Stimulated activated naive CD8-positive, alpha-beta T cell treated with anti-CD3 and anti-CD28 coated beads, Interleukin-15, Interleukin-2, amounts not matched to agents 100 ng/mL and 50 ng/mL, for 24 hours (primary cell): ENCODE results near the gene ARL5A.
"Not testable (repeated sequence)": the region's sequence is repeated elsewhere in the genome, so short reads cannot be mapped to it uniquely, and the experiment has no call there.

Experiments
- H3K27ac Mint-ChIP-seq: one replicate; pipeline ENCODE4 v1.8.0; 2021; ENCODE audit warnings: mild to moderate bottlenecking, mixed read lengths
- H3K27me3 Mint-ChIP-seq: one replicate; pipeline ENCODE4 v1.8.0; 2021; ENCODE audit warnings: mixed read lengths
- H3K36me3 Mint-ChIP-seq: one replicate; pipeline ENCODE4 v1.8.0; 2021; ENCODE audit warnings: low read depth, mixed read lengths
- H3K4me1 Mint-ChIP-seq: one replicate; pipeline ENCODE4 v1.8.0; 2021; ENCODE audit warnings: low read depth, mixed read lengths
- H3K4me3 Mint-ChIP-seq: one replicate; pipeline ENCODE4 v1.8.0; 2021; ENCODE audit warnings: mild to moderate bottlenecking, mixed read lengths
- H3K9me3 Mint-ChIP-seq: one replicate; pipeline ENCODE4 v1.8.0; 2021; ENCODE audit warnings: mixed read lengths

Gene ARL5A

DNA sequence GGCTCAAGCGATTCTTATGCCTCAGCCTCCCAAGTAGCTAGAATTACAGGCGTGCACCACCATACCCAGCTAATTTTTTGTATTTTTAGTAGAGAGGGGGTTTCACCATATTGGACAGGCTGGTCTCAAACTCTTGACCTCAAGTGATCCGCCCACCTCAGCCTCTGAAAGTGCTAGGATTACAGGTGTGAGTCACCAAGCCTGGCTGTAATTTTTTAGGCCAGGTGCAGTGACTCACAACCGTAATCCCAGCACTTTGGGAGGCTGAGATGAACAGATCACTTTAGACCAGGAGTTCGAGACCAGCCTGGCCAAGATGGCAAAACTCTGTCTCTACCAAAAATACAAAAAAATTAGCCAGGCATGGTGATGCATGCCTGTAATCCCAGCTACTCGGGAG lies 33.8 kb downstream of the ARL5A start:
- H3K4me3 Mint-ChIP-seq, H3K9me3 Mint-ChIP-seq, H3K4me1 Mint-ChIP-seq, H3K27ac Mint-ChIP-seq, H3K27me3 Mint-ChIP-seq: not testable (repeated sequence)
- H3K36me3 Mint-ChIP-seq: peaks cover 61% of the 10 kb centered on the region

DNA sequence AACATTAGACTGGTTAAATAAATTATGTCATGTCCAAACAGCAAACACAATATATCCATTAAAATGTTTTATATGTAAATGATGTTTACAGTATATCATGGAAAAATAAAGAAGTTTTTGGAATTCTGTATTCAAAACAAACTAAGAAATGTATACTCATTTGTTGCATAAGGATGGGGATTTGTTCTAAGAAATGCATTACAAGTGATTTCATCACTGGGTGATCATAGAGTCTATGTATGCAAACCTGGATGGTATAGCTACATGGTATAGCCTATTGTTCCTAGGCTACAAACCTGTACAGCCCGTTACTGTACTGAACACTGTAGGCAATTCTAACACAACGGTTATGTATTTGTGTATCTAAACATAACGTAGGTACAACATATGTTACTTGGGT lies 35.1 kb downstream of the ARL5A start:
- Mint-ChIP-seq H3K9me3 (peaks cover 7% of the 10 kb centered on the region), H3K36me3 (peaks cover 61% of the 10 kb centered on the region), H3K27ac (no peak overlapping the region), H3K4me3 (no peak overlapping the region), H3K4me1 (no peaks in the 10 kb centered on the region), H3K27me3 (no peaks in the 10 kb centered on the region)

DNA sequence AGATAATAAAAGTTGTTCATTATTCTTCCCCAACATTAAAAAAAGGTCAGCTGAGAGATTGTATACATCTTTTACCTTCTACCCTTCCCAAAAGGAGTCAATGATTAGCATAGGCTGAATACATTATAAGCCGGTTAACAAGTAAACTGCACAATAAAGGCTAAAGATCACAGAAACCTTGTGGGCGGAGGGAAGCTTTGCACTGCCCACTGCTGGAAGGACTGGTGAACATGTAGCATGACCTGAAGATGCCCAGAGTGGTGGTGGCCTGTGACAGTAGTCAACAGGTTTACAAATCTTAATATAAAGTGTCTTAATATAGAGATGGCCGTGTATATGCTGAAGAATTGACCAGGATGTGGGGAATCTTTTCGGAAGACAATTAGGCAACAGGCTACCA lies 35.6 kb downstream of the ARL5A start:
- Mint-ChIP-seq H3K27ac (no peak overlapping the region), H3K4me3 (no peak overlapping the region), H3K9me3 (peaks cover 7% of the 10 kb centered on the region), H3K36me3 (peaks cover 59% of the 10 kb centered on the region), H3K27me3 (no peaks in the 10 kb centered on the region), H3K4me1 (no peaks in the 10 kb centered on the region)

DNA sequence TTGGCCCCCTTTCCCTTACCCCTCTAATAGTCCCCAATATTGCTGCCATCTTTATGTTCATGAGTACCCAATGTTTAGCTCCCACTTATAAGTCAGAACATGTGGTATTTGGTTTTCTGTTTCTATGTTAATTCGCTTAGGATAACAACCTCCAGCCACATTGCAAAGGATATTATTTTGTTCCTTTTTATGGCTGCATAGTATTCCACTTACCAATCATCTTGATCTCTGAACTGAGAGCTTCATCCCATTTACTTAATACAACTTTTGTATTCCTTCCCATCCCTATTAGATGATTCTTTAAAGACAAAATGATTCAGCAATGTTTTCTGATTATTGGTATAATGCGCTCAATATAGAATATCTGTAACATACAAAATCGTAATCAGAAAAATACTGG lies 36.7 kb downstream of the ARL5A start:
- Mint-ChIP-seq H3K4me3 (no peak overlapping the region), H3K27ac (no peak overlapping the region), H3K9me3 (peaks cover 7% of the 10 kb centered on the region), H3K4me1 (no peaks in the 10 kb centered on the region), H3K36me3 (peaks cover 52% of the 10 kb centered on the region), H3K27me3 (no peaks in the 10 kb centered on the region)

DNA sequence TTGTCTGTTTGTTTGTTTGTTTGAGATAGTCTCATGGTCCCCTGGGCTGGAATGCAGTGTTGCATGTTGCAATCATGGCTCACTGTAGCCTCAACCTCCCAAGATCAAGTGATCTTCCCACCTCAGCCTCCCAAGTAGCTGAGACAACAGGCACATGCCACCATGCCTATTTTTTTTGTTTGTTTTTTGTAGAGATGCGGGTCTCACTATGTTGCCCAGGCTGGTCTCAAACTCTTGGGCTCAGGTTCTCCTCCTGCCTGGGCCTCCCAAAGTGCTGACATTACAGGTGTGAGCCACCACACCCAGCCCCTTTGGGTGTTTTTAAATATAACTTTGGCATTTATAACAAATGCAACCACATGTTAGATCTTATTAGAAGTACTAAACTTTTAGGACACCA lies 37.5 kb downstream of the ARL5A start:
- Mint-ChIP-seq H3K9me3 (peaks cover 7% of the 10 kb centered on the region), H3K4me1 (no peaks in the 10 kb centered on the region), H3K27ac (no peak overlapping the region), H3K27me3 (no peaks in the 10 kb centered on the region), H3K36me3 (peaks cover 50% of the 10 kb centered on the region), H3K4me3 (no peak overlapping the region)

DNA sequence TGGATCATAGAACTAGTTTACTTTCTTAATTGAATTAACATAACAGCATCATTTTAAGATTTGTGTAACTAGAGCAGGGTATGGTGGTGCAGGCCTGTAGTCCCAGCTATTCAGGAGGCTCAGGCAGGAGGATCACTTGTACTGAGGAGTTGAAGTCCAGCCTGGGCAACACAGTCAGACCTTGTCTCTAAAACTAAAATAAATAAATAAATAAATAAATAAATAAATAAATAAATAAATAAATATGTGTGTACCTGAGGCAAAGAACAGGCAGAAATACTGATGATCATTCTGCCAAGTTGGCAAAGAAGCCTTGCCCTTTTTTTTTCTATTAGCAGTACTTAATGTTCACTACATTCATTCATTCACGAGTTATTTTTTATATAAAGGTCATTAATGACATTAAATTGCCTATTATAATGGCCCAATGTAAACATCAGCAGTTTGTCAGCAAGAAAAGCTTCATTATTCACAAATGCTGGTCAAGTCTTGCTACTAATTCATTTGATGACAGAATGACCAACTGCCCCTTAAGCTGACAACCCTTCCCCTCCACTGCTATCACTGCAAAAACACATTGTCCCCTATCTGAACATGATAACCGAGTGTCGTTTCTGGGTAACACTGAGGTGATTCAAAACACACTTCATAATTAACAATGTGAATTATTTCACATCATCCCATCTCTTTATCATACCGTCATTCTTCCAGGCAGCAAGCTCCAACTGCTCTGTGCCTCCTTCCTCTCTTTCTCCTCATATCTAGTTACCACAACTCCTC lies 39.0 kb downstream of the ARL5A start:
- Mint-ChIP-seq H3K9me3 (peaks cover 7% of the 10 kb centered on the region), H3K4me1 (no peaks in the 10 kb centered on the region), H3K27ac (no peak overlapping the region), H3K27me3 (no peaks in the 10 kb centered on the region), H3K36me3 (peaks cover 60% of the 10 kb centered on the region), H3K4me3 (no peak overlapping the region)

DNA sequence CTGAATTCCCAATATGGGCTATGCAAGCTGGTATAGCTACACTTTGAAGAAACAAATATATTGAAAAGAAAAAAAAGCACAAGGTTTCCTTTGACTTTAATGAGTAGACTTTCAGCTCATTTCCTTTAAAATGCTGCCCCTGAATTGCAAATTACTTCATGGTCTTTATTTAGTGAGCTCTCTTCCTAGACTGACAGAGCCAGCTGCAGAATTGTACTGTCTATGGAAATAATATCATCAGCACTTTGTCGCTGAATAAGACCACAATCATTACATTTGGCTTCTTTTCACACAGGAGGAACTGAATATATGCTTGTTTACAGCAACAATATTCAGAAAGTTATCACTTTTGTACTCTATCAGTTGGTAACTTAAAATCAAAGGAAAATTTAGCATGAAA lies 41.7 kb downstream of the ARL5A start:
- Mint-ChIP-seq H3K27ac (no peak overlapping the region), H3K36me3 (peaks cover 56% of the 10 kb centered on the region), H3K4me1 (no peaks in the 10 kb centered on the region), H3K4me3 (no peak overlapping the region), H3K9me3 (no peaks in the 10 kb centered on the region), H3K27me3 (no peaks in the 10 kb centered on the region)

DNA sequence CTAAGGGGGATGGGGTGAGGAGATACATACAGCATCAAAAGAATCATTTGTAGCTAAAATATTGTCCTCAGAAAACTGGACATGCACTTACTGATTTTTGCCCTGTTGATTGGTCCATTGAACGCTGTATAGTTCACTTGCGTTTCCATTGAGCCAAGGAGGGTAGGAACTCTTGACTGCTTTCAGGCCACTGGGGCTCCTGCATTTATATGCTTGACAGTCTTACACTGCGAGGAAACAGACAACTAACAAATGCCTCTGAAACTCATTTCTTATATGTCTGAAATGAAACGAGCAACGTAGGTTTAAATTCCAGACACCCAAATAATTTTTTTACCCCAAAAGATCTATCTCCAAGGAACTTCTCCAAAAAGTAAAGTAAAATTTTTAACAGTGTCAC lies 42.1 kb downstream of the ARL5A start:
- Mint-ChIP-seq H3K4me3 (no peak overlapping the region), H3K36me3 (peaks cover 56% of the 10 kb centered on the region), H3K27ac (no peak overlapping the region), H3K4me1 (no peaks in the 10 kb centered on the region), H3K27me3 (no peaks in the 10 kb centered on the region), H3K9me3 (no peaks in the 10 kb centered on the region)

DNA sequence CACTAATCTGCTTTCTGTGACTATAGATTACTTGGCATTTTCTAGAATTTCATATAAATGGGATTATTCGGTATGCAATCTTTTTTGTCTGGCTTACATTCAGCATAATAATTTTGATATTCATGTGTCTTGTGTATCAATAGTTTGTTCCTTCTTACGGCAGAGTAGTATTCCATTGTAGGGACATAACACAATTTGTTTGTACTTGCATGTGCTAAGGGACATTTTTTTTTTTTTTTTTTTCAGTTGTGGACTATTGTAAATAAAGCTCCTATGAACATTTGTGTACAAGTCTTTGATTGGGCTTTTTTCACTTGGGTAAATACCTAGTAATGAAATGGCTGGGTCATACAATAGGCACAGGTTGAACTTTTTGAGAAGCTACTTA lies 45.1 kb downstream of the ARL5A start:
- H3K36me3 Mint-ChIP-seq: peaks cover 64% of the 10 kb centered on the region
- no peak overlapping the region for H3K4me3 Mint-ChIP-seq
- H3K27me3 Mint-ChIP-seq: no peaks in the 10 kb centered on the region
- H3K4me1 Mint-ChIP-seq: no peaks in the 10 kb centered on the region
- H3K9me3 Mint-ChIP-seq: peaks cover 10% of the 10 kb centered on the region
- peak overlapping the region; percentile 13 for H3K27ac Mint-ChIP-seq

DNA sequence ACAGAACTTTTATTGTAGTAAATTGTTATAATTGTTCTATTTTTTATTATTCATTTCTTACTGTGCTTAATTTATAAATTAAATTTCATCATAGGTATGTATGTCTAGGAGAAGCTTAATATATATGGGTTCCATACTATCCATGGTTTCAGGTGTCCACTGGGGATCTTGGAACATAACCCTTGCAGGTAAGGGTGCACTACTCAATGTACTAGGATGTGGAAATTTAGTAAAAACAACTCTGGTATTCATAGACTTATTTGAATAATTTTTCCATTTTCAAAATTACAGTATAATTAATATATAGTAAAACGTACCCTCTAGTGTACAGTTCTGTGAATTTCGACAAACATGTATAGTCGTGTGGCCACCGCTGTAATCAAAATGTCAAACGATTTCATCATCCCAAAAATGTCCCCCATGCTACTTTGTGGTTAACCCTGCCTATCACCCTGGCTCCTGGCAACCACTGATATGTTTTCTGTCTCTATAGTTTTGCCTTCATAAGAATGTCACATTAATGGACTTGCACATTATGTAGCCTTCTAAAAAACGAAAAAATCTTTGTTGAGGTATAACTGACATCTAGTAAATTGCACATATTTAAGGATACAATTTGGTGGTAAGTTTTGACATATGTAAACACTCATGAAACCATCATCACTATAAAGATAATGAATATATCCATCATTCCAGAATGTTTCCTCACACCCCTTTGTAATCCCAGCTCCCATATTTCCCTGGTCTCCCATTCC lies 45.7 kb downstream of the ARL5A start:
- H3K4me1 Mint-ChIP-seq: no peaks in the 10 kb centered on the region
- H3K27me3 Mint-ChIP-seq: no peaks in the 10 kb centered on the region
- peak overlapping the region; percentile 13 for H3K27ac Mint-ChIP-seq
- no peak overlapping the region for H3K4me3 Mint-ChIP-seq
- H3K36me3 Mint-ChIP-seq: peaks cover 65% of the 10 kb centered on the region
- peaks cover 10% of the 10 kb centered on the region for H3K9me3 Mint-ChIP-seq

DNA sequence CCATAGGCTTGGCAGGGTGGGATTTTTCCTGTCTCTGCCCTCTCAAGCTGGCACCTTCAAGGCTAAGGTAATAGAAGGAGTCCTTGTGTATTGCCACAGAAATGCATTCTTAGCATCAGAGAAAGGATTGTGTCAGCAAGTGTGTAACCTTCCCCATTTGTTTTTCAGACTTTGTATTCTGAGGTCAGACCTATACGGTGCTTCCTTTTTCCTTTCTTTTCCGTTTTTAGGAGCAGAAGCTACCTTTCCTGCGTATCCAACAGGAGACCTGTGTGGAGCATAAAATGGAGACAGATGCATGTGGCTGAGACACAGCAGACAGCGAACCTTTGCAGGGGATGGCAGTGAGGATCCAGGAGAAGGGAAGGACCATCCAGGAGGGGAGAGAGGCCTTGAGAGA lies 46.6 kb downstream of the ARL5A start:
- Mint-ChIP-seq H3K27me3 (no peaks in the 10 kb centered on the region), H3K36me3 (peaks cover 72% of the 10 kb centered on the region), H3K27ac (no peak overlapping the region), H3K4me1 (no peaks in the 10 kb centered on the region), H3K9me3 (peaks cover 10% of the 10 kb centered on the region), H3K4me3 (no peak overlapping the region)

DNA sequence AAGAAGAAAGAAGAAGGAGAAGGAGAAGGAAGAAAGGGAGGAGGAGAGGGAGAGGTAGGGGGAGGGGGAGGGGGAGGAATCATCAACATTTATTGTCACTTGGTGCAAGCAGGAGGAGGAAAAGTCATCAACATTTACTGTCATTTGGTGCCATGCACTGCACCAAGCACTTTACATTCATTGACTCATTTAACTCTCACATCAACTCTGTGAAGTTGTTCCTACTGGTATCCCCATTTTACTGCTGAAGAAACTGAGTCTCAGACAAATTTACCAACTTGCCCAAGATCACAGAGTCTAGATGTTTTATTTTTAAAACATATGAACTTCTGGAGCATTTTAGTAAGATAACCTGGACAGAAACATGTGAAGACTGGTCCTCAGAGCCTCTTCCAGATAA lies 47.3 kb downstream of the ARL5A start:
- H3K4me1 Mint-ChIP-seq: no peaks in the 10 kb centered on the region
- H3K27me3 Mint-ChIP-seq: no peaks in the 10 kb centered on the region
- no peak overlapping the region for H3K4me3 Mint-ChIP-seq
- H3K36me3 Mint-ChIP-seq: peaks cover 75% of the 10 kb centered on the region
- H3K9me3 Mint-ChIP-seq: peaks cover 10% of the 10 kb centered on the region
- no peak overlapping the region for H3K27ac Mint-ChIP-seq

DNA sequence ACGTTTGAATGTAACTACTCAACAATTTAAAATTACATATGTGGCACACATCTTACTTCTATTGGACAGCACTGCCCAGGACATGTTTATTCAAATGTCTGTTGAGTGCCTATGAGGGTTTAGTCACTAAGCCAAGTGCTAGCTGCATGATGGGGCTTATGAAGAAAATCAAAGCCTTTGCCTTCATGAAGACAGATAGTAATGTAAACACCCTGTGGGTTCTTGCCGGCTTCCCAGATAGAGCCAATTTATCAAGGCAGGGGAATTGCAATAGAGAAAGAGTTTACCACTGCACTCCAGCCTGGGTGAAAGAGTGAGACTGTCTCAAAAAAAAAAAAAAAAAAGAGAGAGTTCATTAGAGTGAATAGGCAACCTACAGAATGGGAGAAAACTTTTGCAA lies 50.3 kb downstream of the ARL5A start:
- Mint-ChIP-seq H3K4me3 (no peak overlapping the region), H3K36me3 (peaks cover 61% of the 10 kb centered on the region), H3K27me3 (no peaks in the 10 kb centered on the region), H3K27ac (no peak overlapping the region), H3K4me1 (peaks cover 13% of the 10 kb centered on the region), H3K9me3 (peaks cover 10% of the 10 kb centered on the region)

DNA sequence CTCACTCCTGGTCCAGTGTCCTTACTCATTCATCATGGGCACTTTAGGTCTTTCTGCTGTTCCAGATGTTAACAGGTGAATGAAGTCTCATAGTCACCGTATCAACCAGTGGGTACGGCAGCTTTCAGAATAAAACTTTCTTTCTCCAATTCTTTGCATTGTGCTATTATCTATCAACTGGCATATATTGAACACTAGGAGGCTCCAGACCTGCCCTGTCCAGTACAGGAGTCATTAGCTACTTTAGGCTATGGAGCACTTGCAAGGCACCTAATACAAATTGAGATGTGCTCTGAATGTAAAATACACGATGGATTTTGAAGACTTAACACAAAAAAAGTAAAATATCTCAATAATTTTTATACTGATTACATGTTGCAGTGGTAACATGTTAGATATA lies 50.7 kb downstream of the ARL5A start:
- Mint-ChIP-seq H3K9me3 (peaks cover 10% of the 10 kb centered on the region), H3K4me3 (no peak overlapping the region), H3K4me1 (peaks cover 13% of the 10 kb centered on the region), H3K27ac (no peak overlapping the region), H3K36me3 (peaks cover 57% of the 10 kb centered on the region), H3K27me3 (no peaks in the 10 kb centered on the region)

DNA sequence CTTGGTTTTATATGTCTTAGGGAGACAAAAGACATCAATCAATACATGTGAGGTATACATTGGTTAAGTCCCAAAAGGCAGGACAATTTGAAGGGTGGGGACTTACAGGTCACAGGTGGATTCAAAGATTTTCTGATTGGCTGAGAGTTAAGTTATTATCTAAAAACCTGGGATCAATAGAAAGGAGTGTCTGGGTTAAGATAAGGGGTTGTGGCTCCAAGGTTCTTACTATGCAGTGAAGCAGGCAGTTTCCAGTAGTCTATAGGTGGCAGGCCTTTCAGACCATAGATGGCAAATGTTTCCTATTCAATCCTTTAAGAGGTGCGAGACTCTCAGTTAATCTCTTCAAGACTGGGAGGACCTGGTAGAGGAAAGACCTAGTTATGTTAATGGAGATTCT lies 51.9 kb downstream of the ARL5A start:
- Mint-ChIP-seq H3K27ac (no peak overlapping the region), H3K4me1 (peaks cover 13% of the 10 kb centered on the region), H3K36me3 (peaks cover 51% of the 10 kb centered on the region), H3K27me3 (no peaks in the 10 kb centered on the region), H3K4me3 (no peak overlapping the region), H3K9me3 (peaks cover 10% of the 10 kb centered on the region)
